Measurements from ENCODE around the gene CLEC4E. TPM values are rescaled to one million over a fixed set of nuclear protein-coding genes. Genes with fewer than 3 reads are reported as not detected.

CLEC4E gene
- total and polyA plus RNA-seq, 2 of the 4 experiments (the other 2 are of a cell fraction), result not detected

DNA sequence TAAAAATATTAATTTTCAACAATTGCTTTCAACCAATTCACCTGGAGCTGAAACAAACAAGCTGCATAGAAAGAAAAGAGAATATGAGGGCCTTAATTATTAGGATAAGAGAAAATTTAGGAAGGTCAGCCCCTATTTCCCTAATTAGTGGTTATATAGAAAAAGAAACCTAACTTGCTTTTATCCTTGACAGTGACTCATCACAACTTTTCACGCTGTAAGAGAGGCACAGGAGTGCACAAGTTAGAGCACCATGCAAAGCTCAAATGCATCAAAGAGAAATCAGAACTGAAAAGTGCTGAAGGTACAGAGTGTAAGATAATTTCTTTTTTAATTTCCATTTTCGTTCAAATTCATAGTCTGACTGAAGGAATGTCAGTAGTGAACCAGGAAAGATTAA lies 22.7 kb downstream of the CLEC4E start:
- Histone ChIP-seq H3K9me3 (ENCODE audit: control insufficient read depth, insufficient read depth, low read length) (no peaks in the 10 kb centered on the region), H3K4ac (ENCODE audit: low read depth, low read length) (no peak overlapping the region), H2AFZ (replicated peaks; ENCODE audit: low read length, poor library complexity) (no peak overlapping the region), H2AK9ac (replicated peaks; ENCODE audit: low read depth, low read length, poor library complexity) (no peak overlapping the region), H3K4me3 (ENCODE audit: insufficient read depth, low read depth, low read length) (no peak overlapping the region), H3K9ac (ENCODE audit: low read depth, low read length) (no peak overlapping the region), H2BK120ac (ENCODE audit: low read depth, low read length) (no peak overlapping the region), H3K27ac (ENCODE audit: insufficient read depth, low read length) (no peak overlapping the region), H3K79me1 (ENCODE audit: low read depth in 1 of 2, low read length in 2 of 2) (no peaks in the 10 kb centered on the region), H3K14ac (replicated peaks; ENCODE audit: low read depth, low read length) (no peak overlapping the region), H3K56ac (ENCODE audit: extremely low read depth, insufficient read depth, low read length) (no peak overlapping the region), H3K9me1 (ENCODE audit: insufficient read depth, low read length) (no peaks in the 10 kb centered on the region), H4K5ac (ENCODE audit: low read depth, low read length) (no peak overlapping the region), H3K23ac (ENCODE audit: low read depth, low read length) (no peak overlapping the region), H4K91ac (ENCODE audit: insufficient read depth, low read depth, low read length) (no peak overlapping the region), H3K18ac (ENCODE audit: low read depth, low read length) (no peak overlapping the region), H3K4me1 (ENCODE audit: control insufficient read depth, insufficient read depth, low read length) (no peaks in the 10 kb centered on the region), H4K8ac (ENCODE audit: low read depth in 2 of 2, low read length in 2 of 2) (no peak overlapping the region), H2BK15ac (ENCODE audit: low read depth, low read length) (no peak overlapping the region), H2BK5ac (ENCODE audit: low read depth, low read length, poor library complexity, severe bottlenecking) (no peak overlapping the region), H3K27me3 (ENCODE audit: control insufficient read depth, insufficient read depth, low read length) (no peaks in the 10 kb centered on the region), H2AK5ac (ENCODE audit: low read depth, low read length) (no peak overlapping the region), H2BK20ac (ENCODE audit: low read depth, low read length) (no peak overlapping the region), H3K4me2 (ENCODE audit: low read depth, low read length) (no peak overlapping the region), H3K36me3 (ENCODE audit: control insufficient read depth, insufficient read depth, low read length) (no peaks in the 10 kb centered on the region), H4K20me1 (ENCODE audit: insufficient read depth, low read length) (no peaks in the 10 kb centered on the region)
- intact Hi-C loops (cut with micrococcal nuclease), result no loop called here
- BruUV-seq (replicated peaks), result no TSS peak
- no peak for ATAC-seq (ENCODE audit: low read depth)
- dilution Hi-C loops (cut with HindIII; ENCODE audit: low sequenced_read_pairs, unreplicated experiment), result no loop called here
- DNase-seq, result no peak
- TF ChIP-seq BHLHE40 (IDR thresholded peaks at IDR 0.05; ENCODE audit: low read depth, low read length), result no peak
- no peak for TF ChIP-seq CEBPB (IDR thresholded peaks at IDR 0.05; ENCODE audit: low read depth, low read length)
- TF ChIP-seq FOS (IDR thresholded peaks at IDR 0.05; ENCODE audit: low read depth, low read length), result no peak
- no peak for TF ChIP-seq NFE2L2 (IDR thresholded peaks at IDR 0.05; ENCODE audit: low read depth, low read length)
- TF ChIP-seq POLR2A (IDR thresholded peaks at IDR 0.05; ENCODE audit: low read depth, low read length), result no peak
- no peak for TF ChIP-seq RCOR1 (IDR thresholded peaks at IDR 0.05; ENCODE audit: insufficient replicate concordance, low read length)
- TF ChIP-seq, protein P1, sequence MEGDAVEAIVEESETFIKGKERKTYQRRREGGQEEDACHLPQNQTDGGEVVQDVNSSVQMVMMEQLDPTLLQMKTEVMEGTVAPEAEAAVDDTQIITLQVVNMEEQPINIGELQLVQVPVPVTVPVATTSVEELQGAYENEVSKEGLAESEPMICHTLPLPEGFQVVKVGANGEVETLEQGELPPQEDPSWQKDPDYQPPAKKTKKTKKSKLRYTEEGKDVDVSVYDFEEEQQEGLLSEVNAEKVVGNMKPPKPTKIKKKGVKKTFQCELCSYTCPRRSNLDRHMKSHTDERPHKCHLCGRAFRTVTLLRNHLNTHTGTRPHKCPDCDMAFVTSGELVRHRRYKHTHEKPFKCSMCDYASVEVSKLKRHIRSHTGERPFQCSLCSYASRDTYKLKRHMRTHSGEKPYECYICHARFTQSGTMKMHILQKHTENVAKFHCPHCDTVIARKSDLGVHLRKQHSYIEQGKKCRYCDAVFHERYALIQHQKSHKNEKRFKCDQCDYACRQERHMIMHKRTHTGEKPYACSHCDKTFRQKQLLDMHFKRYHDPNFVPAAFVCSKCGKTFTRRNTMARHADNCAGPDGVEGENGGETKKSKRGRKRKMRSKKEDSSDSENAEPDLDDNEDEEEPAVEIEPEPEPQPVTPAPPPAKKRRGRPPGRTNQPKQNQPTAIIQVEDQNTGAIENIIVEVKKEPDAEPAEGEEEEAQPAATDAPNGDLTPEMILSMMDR (conservative IDR thresholded peaks at IDR 0.05; ENCODE audit: low read depth, low read length), result no peak
- TF ChIP-seq MXI1 (IDR thresholded peaks at IDR 0.05; ENCODE audit: borderline replicate concordance, low read depth, low read length), result no peak
- TF ChIP-seq RFX5 (IDR thresholded peaks at IDR 0.05; ENCODE audit: low read depth, low read length), result no peak
- no peak for TF ChIP-seq RAD21 (IDR thresholded peaks at IDR 0.05; ENCODE audit: low read length)
- TF ChIP-seq MAFK (IDR thresholded peaks at IDR 0.05; ENCODE audit: low read depth, low read length), result no peak
- TF ChIP-seq SMC3 (IDR thresholded peaks at IDR 0.05; ENCODE audit: low read depth, low read length), result no peak
- TF ChIP-seq, protein P2, sequence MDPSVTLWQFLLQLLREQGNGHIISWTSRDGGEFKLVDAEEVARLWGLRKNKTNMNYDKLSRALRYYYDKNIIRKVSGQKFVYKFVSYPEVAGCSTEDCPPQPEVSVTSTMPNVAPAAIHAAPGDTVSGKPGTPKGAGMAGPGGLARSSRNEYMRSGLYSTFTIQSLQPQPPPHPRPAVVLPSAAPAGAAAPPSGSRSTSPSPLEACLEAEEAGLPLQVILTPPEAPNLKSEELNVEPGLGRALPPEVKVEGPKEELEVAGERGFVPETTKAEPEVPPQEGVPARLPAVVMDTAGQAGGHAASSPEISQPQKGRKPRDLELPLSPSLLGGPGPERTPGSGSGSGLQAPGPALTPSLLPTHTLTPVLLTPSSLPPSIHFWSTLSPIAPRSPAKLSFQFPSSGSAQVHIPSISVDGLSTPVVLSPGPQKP (IDR thresholded peaks at IDR 0.05; ENCODE audit: borderline replicate concordance, low read depth, low read length), result no peak
- no peak for TF ChIP-seq MAZ (IDR thresholded peaks at IDR 0.05; ENCODE audit: borderline replicate concordance, low read depth, low read length)
- TF ChIP-seq CHD1 (IDR thresholded peaks at IDR 0.05; ENCODE audit: low read depth, low read length), result no peak
- TF ChIP-seq, protein P3, sequence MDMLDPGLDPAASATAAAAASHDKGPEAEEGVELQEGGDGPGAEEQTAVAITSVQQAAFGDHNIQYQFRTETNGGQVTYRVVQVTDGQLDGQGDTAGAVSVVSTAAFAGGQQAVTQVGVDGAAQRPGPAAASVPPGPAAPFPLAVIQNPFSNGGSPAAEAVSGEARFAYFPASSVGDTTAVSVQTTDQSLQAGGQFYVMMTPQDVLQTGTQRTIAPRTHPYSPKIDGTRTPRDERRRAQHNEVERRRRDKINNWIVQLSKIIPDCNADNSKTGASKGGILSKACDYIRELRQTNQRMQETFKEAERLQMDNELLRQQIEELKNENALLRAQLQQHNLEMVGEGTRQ (IDR thresholded peaks at IDR 0.05; ENCODE audit: low read depth, low read length), result no peak
- POLR2A ChIA-PET (ENCODE audit: unreplicated experiment), result no interaction called here
- CTCF ChIA-PET, result interaction anchor here (0.6 kb wide), 1 partner anchor 18 kb away, joined by 3 read pairs; no protein-coding TSS in a partner anchor
- no CpG with 5 or more reads among the region's 2 CpGs for WGBS, 2 experiments (ENCODE audit: extremely low coverage in 2 of 2, insufficient read length in 1 of 2)
- in situ Hi-C loops (cut with MboI; ENCODE audit: low sequenced_read_pairs), result no loop called here

Data from IMR-90 (cell line).